GM18907 (cell line): ENCODE measurements around the gene NPAS2.

ENCODE experiments used
- ATAC-seq: cut with Tn5 transposase; IDR thresholded peaks from one replicate; pipeline ENCODE4 v1.9.1; 2021; ENCODE audit warnings: mild to moderate bottlenecking, moderate library complexity; ENCODE audit not compliant: unreplicated experiment

The NPAS2 gene

GRCh38 chr2:100793982-100794381, 26.0 kb upstream of the NPAS2 start:
- ATAC-seq, result no peak

GRCh38 chr2:100796499-100797100, 23.3 kb upstream of the NPAS2 start:
- no peak for ATAC-seq

GRCh38 chr2:100799686-100800085, 20.3 kb upstream of the NPAS2 start:
- no peak for ATAC-seq

GRCh38 chr2:100800915-100801314, 19.0 kb upstream of the NPAS2 start:
- ATAC-seq, result no peak

GRCh38 chr2:100801402-100801801, 18.5 kb upstream of the NPAS2 start:
- no peak for ATAC-seq

- ATAC-seq, result no peak
Measured at GRCh38 chr2:100802066-100802465, 17.9 kb upstream of the NPAS2 start.

- no peak for ATAC-seq
Measured at GRCh38 chr2:100803334-100803733, 16.6 kb upstream of the NPAS2 start.

- ATAC-seq, result no peak
Measured at GRCh38 chr2:100806550-100806949, 13.4 kb upstream of the NPAS2 start.

- no peak for ATAC-seq
Measured at GRCh38 chr2:100807707-100808106, 12.2 kb upstream of the NPAS2 start.

GRCh38 chr2:100808582-100808981, 11.4 kb upstream of the NPAS2 start:
- no peak for ATAC-seq

- no peak for ATAC-seq
Measured at GRCh38 chr2:100809506-100809905, 10.4 kb upstream of the NPAS2 start.

GRCh38 chr2:100810603-100811145, 9.3 kb upstream of the NPAS2 start:
- no peak for ATAC-seq

- ATAC-seq, result no peak
Measured at GRCh38 chr2:100812116-100812515, 7.8 kb upstream of the NPAS2 start.

GRCh38 chr2:100812573-100812972, 7.4 kb upstream of the NPAS2 start:
- ATAC-seq, result no peak

- no peak for ATAC-seq
Measured at GRCh38 chr2:100813527-100813926, 6.4 kb upstream of the NPAS2 start.

- ATAC-seq, result no peak
Measured at GRCh38 chr2:100814043-100814442, 5.9 kb upstream of the NPAS2 start.

- ATAC-seq, result no peak
Measured at GRCh38 chr2:100814453-100814852, 5.5 kb upstream of the NPAS2 start.

- no peak for ATAC-seq
Measured at GRCh38 chr2:100817388-100817985, 2.5 kb upstream of the NPAS2 start.

GRCh38 chr2:100818003-100818605, 1.8 kb upstream of the NPAS2 start:
- no peak for ATAC-seq

GRCh38 chr2:100818606-100819369, 1.2 kb upstream of the NPAS2 start:
- no peak for ATAC-seq

- no peak for ATAC-seq
Measured at GRCh38 chr2:100820273-100820522, 259 bp downstream of the NPAS2 start.
